ENCODE data around the gene GRM7.

Gene GRM7

GRCh38 chr3:7581831-7582230, 720.9 kb downstream of the GRM7 start:
- no peaks in the 10 kb centered on the region for H3K9me3 ChIP-seq (ENCODE audit: severe bottlenecking)
- no peaks in the 10 kb centered on the region for H3K36me3 ChIP-seq
- TF ChIP-seq CTCF (IDR thresholded peaks at IDR 0.05; ENCODE audit: low read depth, low read length), result no peak
- H3K4me3 ChIP-seq (ENCODE audit: low read depth, low read length), result no peak overlapping the region
- DNase-seq, result no peak
- no peaks in the 10 kb centered on the region for H3K27me3 ChIP-seq (ENCODE audit: insufficient read depth, low read depth, severe bottlenecking)
- no peak overlapping the region for H3K27ac ChIP-seq

GRCh38 chr3:7585052-7585451, 724.1 kb downstream of the GRM7 start:
- TF ChIP-seq CTCF (IDR thresholded peaks at IDR 0.05; ENCODE audit: low read depth, low read length), result no peak
- Histone ChIP-seq H3K27ac (no peak overlapping the region), H3K4me3 (ENCODE audit: low read depth, low read length) (no peak overlapping the region), H3K9me3 (ENCODE audit: severe bottlenecking) (no peaks in the 10 kb centered on the region), H3K27me3 (ENCODE audit: insufficient read depth, low read depth, severe bottlenecking) (no peaks in the 10 kb centered on the region), H3K36me3 (no peaks in the 10 kb centered on the region)
- DNase-seq, result no peak

GRCh38 chr3:7588236-7588635, 727.3 kb downstream of the GRM7 start:
- no peak for TF ChIP-seq CTCF (IDR thresholded peaks at IDR 0.05; ENCODE audit: low read depth, low read length)
- H3K27ac ChIP-seq, result no peak overlapping the region
- DNase-seq, result no peak

GRCh38 chr3:7589526-7589925, 728.6 kb downstream of the GRM7 start:
- Histone ChIP-seq H3K36me3 (no peaks in the 10 kb centered on the region), H3K27me3 (ENCODE audit: insufficient read depth, low read depth, severe bottlenecking) (no peaks in the 10 kb centered on the region), H3K4me3 (ENCODE audit: low read depth, low read length) (no peak overlapping the region), H3K9me3 (ENCODE audit: severe bottlenecking) (no peaks in the 10 kb centered on the region), H3K27ac (no peak overlapping the region)
- DNase-seq, result no peak
- no peak for TF ChIP-seq CTCF (IDR thresholded peaks at IDR 0.05; ENCODE audit: low read depth, low read length)

More at GRCh38 chr3:7588236-7588635, 727.3 kb downstream of the GRM7 start:
- H3K27me3 ChIP-seq (ENCODE audit: insufficient read depth, low read depth, severe bottlenecking), result no peaks in the 10 kb centered on the region
- no peaks in the 10 kb centered on the region for H3K9me3 ChIP-seq (ENCODE audit: severe bottlenecking)
- H3K4me3 ChIP-seq (ENCODE audit: low read depth, low read length), result no peak overlapping the region
- H3K36me3 ChIP-seq, result no peaks in the 10 kb centered on the region

GRCh38 chr3:7602297-7602696, 741.4 kb downstream of the GRM7 start:
- no peak for DNase-seq
- no peaks in the 10 kb centered on the region for H3K36me3 ChIP-seq
- no peaks in the 10 kb centered on the region for H3K27me3 ChIP-seq (ENCODE audit: insufficient read depth, low read depth, severe bottlenecking)
- no peak overlapping the region for H3K4me3 ChIP-seq (ENCODE audit: low read depth, low read length)
- TF ChIP-seq CTCF (IDR thresholded peaks at IDR 0.05; ENCODE audit: low read depth, low read length), result no peak
- H3K27ac ChIP-seq, result no peak overlapping the region
- H3K9me3 ChIP-seq (ENCODE audit: severe bottlenecking), result no peaks in the 10 kb centered on the region

- Histone ChIP-seq H3K27ac (no peak overlapping the region), H3K4me3 (ENCODE audit: low read depth, low read length) (no peak overlapping the region), H3K27me3 (ENCODE audit: insufficient read depth, low read depth, severe bottlenecking) (no peaks in the 10 kb centered on the region), H3K9me3 (ENCODE audit: severe bottlenecking) (no peaks in the 10 kb centered on the region), H3K36me3 (no peaks in the 10 kb centered on the region)
- no peak for TF ChIP-seq CTCF (IDR thresholded peaks at IDR 0.05; ENCODE audit: low read depth, low read length)
- no peak for DNase-seq
Measured at GRCh38 chr3:7607083-7607482, 746.2 kb downstream of the GRM7 start.
